T-cell (primary cell): ENCODE measurements around the gene ARSG. TPM values are rescaled to one million over a fixed set of nuclear protein-coding genes. Genes with fewer than 3 reads are reported as not detected.

Experiments used
- ATAC-seq, 4 experiments: fragments of 200-7000 bp in 3 of 4; fragments of 150-1000 bp in 1 of 4; cut with Tn5 transposase; replicated peaks in 1 of 4; 1 replicate in 3 of 4; 2 replicates in 1 of 4; pipeline ENCODE4 v1.10.0; 2021; ENCODE audit warnings: moderate library complexity in 3 of 4, mild to moderate bottlenecking in 2 of 4, moderate number of reproducible peaks in 1 of 4
- CTCF ChIA-PET, 2 donors: fragments of 300-600 bp; sonication (Branson Sonifier 250); formaldehyde crosslinking; loops; one replicate each; lab custom pipeline; 2022; ENCODE audit warnings: antibody characterized with exemption in 2 of 2; lab: Charles Lee
- POLR2A ChIA-PET, 2 donors: fragments of 300-600 bp; sonication (Branson Sonifier 250); formaldehyde crosslinking; loops; one replicate each; lab custom pipeline; 2022; ENCODE audit warnings: antibody characterized with exemption in 2 of 2; lab: Charles Lee
- DNase-seq, 35 experiments: peaks; one replicate each; pipeline versions ENCODE4 v3.0.0 to v3.0.0-alpha.2; 2013 to 2023
- H3K27ac ChIP-seq: one replicate; pipeline ENCODE4 v1.5.1; 2013; ENCODE audit warnings: low read length
- H3K27me3 ChIP-seq, 2 experiments: replicated peaks in 1 of 2; 1 replicate in 1 of 2; 2 replicates in 1 of 2; pipeline versions ENCODE4 v1.6.1 to v1.7.0; 2013; ENCODE audit warnings: low read length in 1 of 2, mixed read lengths in 1 of 2; ENCODE audit not compliant: control insufficient read depth in 2 of 2, insufficient read depth in 2 of 2; ENCODE audit errors: extremely low read depth in 1 of 2
- H3K36me3 ChIP-seq, 2 donors: 1 replicate in 1 of 2; 2 replicates in 1 of 2; pipeline versions ENCODE4 v1.6.1 to v1.7.0; 2013; ENCODE audit warnings: low read length in 1 of 2; ENCODE audit not compliant: control insufficient read depth in 2 of 2, insufficient read depth in 1 of 2; ENCODE audit errors: extremely low read depth in 1 of 2
- H3K4me1 ChIP-seq, 2 experiments: 1 replicate in 1 of 2; 2 replicates in 1 of 2; pipeline versions ENCODE4 v1.6.1 to v1.7.0; 2013; ENCODE audit warnings: low read length in 2 of 2, mixed read lengths in 1 of 2; ENCODE audit not compliant: insufficient read depth in 2 of 2, control insufficient read depth in 1 of 2; ENCODE audit errors: extremely low read depth in 1 of 2
- H3K4me3 ChIP-seq, 2 donors: 1 replicate in 1 of 2; 2 replicates in 1 of 2; pipeline versions ENCODE4 v1.5.1 to v1.7.0; 2013; ENCODE audit warnings: mild to moderate bottlenecking in 2 of 2, low read length in 1 of 2, moderate library complexity in 1 of 2; ENCODE audit not compliant: control insufficient read depth in 1 of 2; ENCODE audit errors: extremely low read depth in 1 of 2
- H3K9me3 ChIP-seq: 2 replicates; pipeline ENCODE4 v1.7.0; 2013
- H3K27ac Mint-ChIP-seq, 2 donors: one replicate each; pipeline ENCODE4 v1.8.0; 2020 to 2021; ENCODE audit warnings: mild to moderate bottlenecking in 2 of 2, mixed read lengths in 2 of 2
- H3K27me3 Mint-ChIP-seq, 2 donors: one replicate each; pipeline ENCODE4 v1.8.0; 2021 to 2022; ENCODE audit warnings: mixed read lengths in 2 of 2
- H3K36me3 Mint-ChIP-seq: one replicate; pipeline ENCODE4 v1.8.0; 2021; ENCODE audit warnings: mixed read lengths
- H3K4me1 Mint-ChIP-seq, 3 donors: one replicate each; pipeline ENCODE4 v1.8.0; 2020 to 2022; ENCODE audit warnings: mixed read lengths in 3 of 3, mild to moderate bottlenecking in 1 of 3
- H3K4me3 Mint-ChIP-seq, 3 donors: one replicate each; pipeline ENCODE4 v1.8.0; 2020 to 2022; ENCODE audit warnings: mild to moderate bottlenecking in 3 of 3, mixed read lengths in 3 of 3, moderate library complexity in 3 of 3
- H3K9me3 Mint-ChIP-seq, 3 donors: one replicate each; pipeline ENCODE4 v1.8.0; 2020 to 2022; ENCODE audit warnings: mixed read lengths in 3 of 3
- WGBS: methylation state at CpG from one replicate; pipeline ENCODE4 v1.1.5; 2013; ENCODE audit warnings: missing lambda C conversion rate; ENCODE audit not compliant: insufficient coverage; 5-methylcytosine and 5-hydroxymethylcytosine counted together
- total RNA-seq, 35 experiments: library from RNA in 6 of 35; stranded (reverse) in 6 of 35; fragments of 120-200 nt in 1 of 35; gene quantifications; one replicate each; pipeline versions ENCODE4 v1.2.1 to v1.2.4 and lab custom pipeline; 2013 to 2026

The ARSG gene
- total RNA-seq, 5 donors from 2014 or later (not counting 1 experiment from before 2014, with no cell fraction given), result 14.5 to 22.9 (median 17.8) TPM

GRCh38 chr17:68441070-68441770, 149.9 kb downstream of the ARSG start:
- no peak overlapping the region for H3K4me3 ChIP-seq
- no peaks in the 10 kb centered on the region for H3K27me3 ChIP-seq
- peaks cover 43 to 54% (median 51%) of the 10 kb centered on the region in 3 donors for H3K4me1 Mint-ChIP-seq
- ChIA-PET POLR2A (interaction anchor here (0.5 to 0.6 kb wide), 4 partner anchors 7 to 259 kb away, joined by 3 to 6 read pairs (median 5); no protein-coding TSS in a partner anchor), CTCF (interaction anchor here (0.7 to 1.0 kb wide), 3 partner anchors 10 to 241 kb away, joined by 3 read pairs; no protein-coding TSS in a partner anchor)
- H3K9me3 ChIP-seq, result no peaks in the 10 kb centered on the region
- H3K27me3 Mint-ChIP-seq, result no peaks in the 10 kb centered on the region
- no peak overlapping the region for H3K4me3 Mint-ChIP-seq
- H3K9me3 Mint-ChIP-seq, result no peaks in the 10 kb centered on the region
- H3K36me3 Mint-ChIP-seq, result peaks cover 12% of the 10 kb centered on the region
- peaks cover 17 to 30% of the 10 kb centered on the region in 2 experiments for H3K4me1 ChIP-seq
- ATAC-seq, result no peak
- peak overlapping the region; percentile 90 to 94 for H3K27ac Mint-ChIP-seq
- no peaks in the 10 kb centered on the region for H3K36me3 ChIP-seq
- WGBS, result 74% methylated on average over 10 of the region's 14 CpGs
- H3K27ac ChIP-seq, result no peak overlapping the region
- DNase-seq, result no peak

DNA sequence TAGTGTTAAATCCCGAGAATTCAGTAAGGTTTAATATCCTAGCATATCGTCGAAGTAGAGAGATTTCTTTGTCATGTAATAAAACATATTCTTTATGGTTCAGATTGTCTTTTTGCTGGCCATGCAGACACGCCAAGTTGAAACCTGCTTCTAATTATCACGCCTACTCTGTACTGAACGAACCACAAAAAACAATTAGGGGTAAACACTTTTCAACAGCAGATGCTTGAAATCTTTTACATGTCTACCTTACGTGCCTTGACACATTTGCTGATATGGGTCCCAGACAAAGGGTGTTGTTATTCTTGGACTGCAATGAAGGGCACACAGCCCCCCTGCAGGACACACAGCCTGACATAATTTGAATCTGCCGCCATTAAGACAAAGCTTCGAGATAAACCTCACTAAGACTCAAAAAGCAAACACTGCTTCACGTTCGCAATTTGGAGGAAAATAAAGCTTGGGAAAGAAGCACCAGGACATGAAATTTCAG, 152.7 kb downstream of the ARSG start:
- no peak for ATAC-seq
- Mint-ChIP-seq H3K27me3 (no peaks in the 10 kb centered on the region), H3K36me3 (peaks cover 18% of the 10 kb centered on the region), H3K4me3 (no peak overlapping the region), H3K27ac (no peak overlapping the region), H3K4me1 (peaks cover 19 to 26% (median 23%) of the 10 kb centered on the region in 3 donors), H3K9me3 (no peaks in the 10 kb centered on the region)
- DNase-seq, result no peak
- no peaks in the 10 kb centered on the region for H3K27me3 ChIP-seq
- H3K4me1 ChIP-seq, result peaks cover 0 to 6% of the 10 kb centered on the region in 2 experiments
- 96% methylated on average over 4 of the region's 11 CpGs for WGBS
- H3K4me3 ChIP-seq, result no peak overlapping the region
- ChIA-PET POLR2A (interaction anchor here in 1 of 2 donors (0.6 kb wide), 1 partner anchor 249 kb away, joined by 4 read pairs; no protein-coding TSS in a partner anchor), CTCF (no interaction called here)
- peaks cover 0 to 10% of the 10 kb centered on the region in 2 donors for H3K36me3 ChIP-seq
- H3K9me3 ChIP-seq, result no peaks in the 10 kb centered on the region
- no peak overlapping the region for H3K27ac ChIP-seq

DNA sequence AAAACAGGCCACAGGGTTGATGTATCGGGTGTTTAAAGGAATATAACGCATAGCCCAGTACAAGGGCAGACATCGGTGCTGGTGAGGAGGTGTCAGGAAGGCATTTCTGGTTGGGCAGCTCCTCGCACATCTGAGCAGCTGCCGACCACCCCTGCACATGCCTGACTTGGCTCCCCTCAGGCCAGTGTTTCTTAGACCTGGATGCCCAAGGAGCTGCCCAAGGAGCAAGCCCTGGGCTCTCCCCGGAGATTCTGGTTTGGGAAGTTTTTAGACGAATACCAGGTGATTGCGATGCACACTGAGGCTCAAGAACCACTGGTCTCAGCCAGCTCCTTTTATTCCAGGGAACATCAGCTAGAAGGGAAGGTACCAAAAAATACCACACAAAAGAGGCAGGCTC, 154.4 kb downstream of the ARSG start:
- 93% methylated on average over 4 of the region's 8 CpGs for whole genome bisulfite sequencing
- no peaks in the 10 kb centered on the region for H3K9me3 Mint-ChIP-seq
- Histone ChIP-seq H3K4me1 (peaks cover 0 to 6% of the 10 kb centered on the region in 2 experiments), H3K9me3 (no peaks in the 10 kb centered on the region), H3K36me3 (peaks cover 0 to 13% of the 10 kb centered on the region in 2 donors), H3K4me3 (no peak overlapping the region), H3K27ac (no peak overlapping the region), H3K27me3 (no peaks in the 10 kb centered on the region)
- ChIA-PET CTCF (no interaction called here), POLR2A (no interaction called here)
- no peak overlapping the region for H3K4me3 Mint-ChIP-seq
- no peak for ATAC-seq
- no peak for DNase-seq
- H3K4me1 Mint-ChIP-seq, result peaks cover 11 to 17% (median 13%) of the 10 kb centered on the region in 3 donors
- peaks cover 27% of the 10 kb centered on the region for H3K36me3 Mint-ChIP-seq
- no peaks in the 10 kb centered on the region for H3K27me3 Mint-ChIP-seq
- H3K27ac Mint-ChIP-seq, result no peak overlapping the region

DNA sequence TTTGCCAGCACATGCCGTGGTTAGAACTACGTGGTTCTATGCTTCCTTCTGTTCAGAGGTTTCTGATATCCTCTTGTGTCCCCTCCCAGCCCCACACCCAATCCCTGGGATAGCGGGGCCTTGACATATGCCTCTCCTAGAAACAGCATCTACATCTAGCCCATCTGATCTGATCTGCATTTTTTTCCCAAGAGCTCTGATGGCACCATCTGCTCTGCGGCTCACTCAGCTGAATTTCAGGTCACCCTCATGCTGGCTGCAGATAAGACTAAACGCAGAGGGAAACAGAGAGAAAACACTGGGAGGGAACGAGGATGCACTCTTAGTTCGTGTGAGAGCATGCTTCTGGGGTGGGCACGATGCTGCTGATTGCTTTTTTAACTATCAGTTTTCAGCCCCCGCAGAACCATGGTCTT, 155.3 kb downstream of the ARSG start:
- WGBS, result 93% methylated on average over 9 of the region's 9 CpGs
- Histone ChIP-seq H3K36me3 (peaks cover 0 to 16% of the 10 kb centered on the region in 2 donors), H3K27me3 (no peaks in the 10 kb centered on the region), H3K9me3 (no peaks in the 10 kb centered on the region), H3K4me3 (no peak overlapping the region), H3K27ac (no peak overlapping the region), H3K4me1 (no peaks in the 10 kb centered on the region)
- H3K4me1 Mint-ChIP-seq, result peaks cover 2 to 8% (median 3%) of the 10 kb centered on the region in 3 donors
- no peak for ATAC-seq
- no peaks in the 10 kb centered on the region for H3K27me3 Mint-ChIP-seq
- no peaks in the 10 kb centered on the region for H3K9me3 Mint-ChIP-seq
- H3K27ac Mint-ChIP-seq, result no peak overlapping the region
- ChIA-PET CTCF (interaction anchor here in 1 of 2 donors (0.7 kb wide), 1 partner anchor 39 kb away, joined by 4 read pairs; no protein-coding TSS in a partner anchor), POLR2A (no interaction called here)
- H3K36me3 Mint-ChIP-seq, result peaks cover 33% of the 10 kb centered on the region
- DNase-seq, result no peak
- H3K4me3 Mint-ChIP-seq, result no peak overlapping the region

- WGBS, result 100% methylated on average over 3 of the region's 13 CpGs
- Mint-ChIP-seq H3K9me3 (no peaks in the 10 kb centered on the region), H3K4me1 (peaks cover 0 to 11% (median 3%) of the 10 kb centered on the region in 3 donors), H3K27me3 (no peaks in the 10 kb centered on the region), H3K27ac (no peak overlapping the region), H3K36me3 (peaks cover 29% of the 10 kb centered on the region), H3K4me3 (no peak overlapping the region)
- Histone ChIP-seq H3K4me3 (no peak overlapping the region), H3K9me3 (no peaks in the 10 kb centered on the region), H3K27ac (no peak overlapping the region), H3K36me3 (peaks cover 0 to 23% of the 10 kb centered on the region in 2 donors), H3K27me3 (no peaks in the 10 kb centered on the region), H3K4me1 (peaks cover 0 to 2% of the 10 kb centered on the region in 2 experiments)
- POLR2A ChIA-PET, result interaction anchor here in 1 of 2 donors (0.7 kb wide), 1 partner anchor 8 kb away, joined by 3 read pairs; no protein-coding TSS in a partner anchor
- CTCF ChIA-PET, result no interaction called here
- no peak for DNase-seq
- ATAC-seq, result no peak
Observed at GRCh38 chr17:68449021-68449739, 157.9 kb downstream of the ARSG start.

DNA sequence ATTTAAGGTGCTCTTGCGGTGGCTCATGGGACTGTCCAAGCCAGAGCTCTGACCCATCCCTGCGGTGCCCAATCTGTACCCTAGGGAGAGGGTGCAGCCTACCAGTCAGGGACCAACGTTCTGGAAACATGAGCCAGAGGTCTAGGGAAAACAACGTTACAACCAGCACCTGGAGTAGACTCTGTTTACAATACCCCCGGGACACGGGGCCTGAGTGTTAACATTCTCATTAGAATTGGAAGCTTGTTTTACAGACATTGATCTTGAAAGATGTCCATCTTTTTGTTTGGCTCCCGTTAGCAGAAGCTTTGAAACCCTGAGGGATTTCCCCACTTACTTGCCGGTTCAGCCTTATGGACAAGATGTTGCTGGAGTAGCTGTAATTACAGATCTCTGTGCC, 159.1 kb downstream of the ARSG start:
- ChIA-PET POLR2A (interaction anchor here in 1 of 2 donors (0.6 kb wide), 1 partner anchor 442 kb away, joined by 5 read pairs; no protein-coding TSS in a partner anchor), CTCF (interaction anchor here (0.6 to 1.0 kb wide), 3 partner anchors 9 to 369 kb away, joined by 3 to 4 read pairs (median 3); no protein-coding TSS in a partner anchor)
- Mint-ChIP-seq H3K36me3 (peaks cover 26% of the 10 kb centered on the region), H3K9me3 (no peaks in the 10 kb centered on the region), H3K4me3 (no peak overlapping the region), H3K4me1 (peaks cover 0 to 9% (median 3%) of the 10 kb centered on the region in 3 donors), H3K27ac (no peak overlapping the region), H3K27me3 (no peaks in the 10 kb centered on the region)
- no peak for DNase-seq
- Histone ChIP-seq H3K4me3 (no peak overlapping the region), H3K27ac (no peak overlapping the region), H3K27me3 (no peaks in the 10 kb centered on the region), H3K9me3 (no peaks in the 10 kb centered on the region), H3K36me3 (peaks cover 0 to 25% of the 10 kb centered on the region in 2 donors), H3K4me1 (peaks cover 0 to 2% of the 10 kb centered on the region in 2 experiments)
- 84% methylated on average over 8 of the region's 8 CpGs for WGBS
- ATAC-seq, result no peak
